Liver (tissue), 9 donors: ENCODE results near the gene CHN2. TPM values are rescaled to one million over a fixed set of nuclear protein-coding genes. Genes with fewer than 3 reads are reported as not detected.
A peak's percentile ranks its signal among the peaks of the same experiment; 100 is the strongest.

Source experiments
- DNase-seq: peaks from one replicate; pipeline ENCODE4 v3.0.0-alpha.2; 2017; ENCODE audit warnings: low spot score
- H3K27ac ChIP-seq, 2 donors: one replicate each; pipeline ENCODE4 v1.7.0; 2013; ENCODE audit warnings: inconsistent platforms in 2 of 2, low read length in 2 of 2, control low read depth in 1 of 2, low read depth in 1 of 2, mild to moderate bottlenecking in 1 of 2
- H3K27me3 ChIP-seq, 4 donors: one replicate each; pipeline versions ENCODE4 v1.6.1 to v1.7.0; 2013; ENCODE audit warnings: low read length in 3 of 4, inconsistent platforms in 1 of 4, mild to moderate bottlenecking in 1 of 4, moderate library complexity in 1 of 4; ENCODE audit not compliant: control insufficient read depth in 4 of 4, insufficient read depth in 4 of 4
- H3K36me3 ChIP-seq, 4 donors: one replicate each; pipeline versions ENCODE4 v1.6.1 to v1.7.0; 2013; ENCODE audit warnings: low read length in 3 of 4, mild to moderate bottlenecking in 3 of 4, low read depth in 1 of 4, moderate library complexity in 1 of 4; ENCODE audit not compliant: control insufficient read depth in 4 of 4, insufficient read depth in 3 of 4
- H3K4me1 ChIP-seq, 4 donors: one replicate each; pipeline versions ENCODE4 v1.6.1 to v1.7.0; 2013; ENCODE audit warnings: low read length in 3 of 4, mild to moderate bottlenecking in 3 of 4, moderate library complexity in 1 of 4; ENCODE audit not compliant: control insufficient read depth in 4 of 4, insufficient read depth in 4 of 4
- H3K4me3 ChIP-seq, 3 donors: one replicate each; pipeline versions ENCODE4 v1.6.1 to v1.7.0; 2013; ENCODE audit warnings: low read length in 3 of 3, control low read depth in 1 of 3, low read depth in 1 of 3, mild to moderate bottlenecking in 1 of 3
- H3K9ac ChIP-seq, 2 donors: one replicate each; pipeline ENCODE4 v1.7.0; 2013; ENCODE audit warnings: low read length in 2 of 2, mild to moderate bottlenecking in 2 of 2, moderate library complexity in 2 of 2, control low read depth in 1 of 2, low read depth in 1 of 2
- H3K9me3 ChIP-seq, 4 donors: one replicate each; pipeline versions ENCODE4 v1.6.1 to v1.7.0; 2013; ENCODE audit warnings: low read length in 3 of 4; ENCODE audit not compliant: control insufficient read depth in 4 of 4
- ATF3 ChIP-seq: IDR thresholded peaks from 2 replicates; pipeline ENCODE4 v1.6.1; 2016; ENCODE audit warnings: antibody characterized with exemption
- CTCF ChIP-seq: fragments of 150-350 bp; IDR thresholded peaks from 2 replicates; pipeline ENCODE4 v1.5.1; 2017; ENCODE audit warnings: improper control_type of control experiment, low read depth, low read length; ENCODE audit not compliant: missing input control
- EGR1 ChIP-seq, 2 donors: IDR thresholded peaks; 2 replicates each; pipeline ENCODE4 v1.6.1; 2016 to 2018; ENCODE audit warnings: antibody characterized with exemption in 2 of 2, low read depth in 2 of 2
- FOXA1 ChIP-seq: IDR thresholded peaks from 2 replicates; pipeline ENCODE4 v1.6.1; 2016; ENCODE audit warnings: antibody characterized with exemption
- FOXA2 ChIP-seq: IDR thresholded peaks from 2 replicates; pipeline ENCODE4 v1.6.1; 2016; ENCODE audit warnings: antibody characterized with exemption
- GABPA ChIP-seq, 2 donors: IDR thresholded peaks in 1 of 2; conservative IDR thresholded peaks in 1 of 2; 2 replicates each; pipeline ENCODE4 v1.6.1; 2016; ENCODE audit warnings: antibody characterized with exemption in 2 of 2, mild to moderate bottlenecking in 1 of 2, moderate library complexity in 1 of 2
- HNF4A ChIP-seq, 2 donors: conservative IDR thresholded peaks; 2 replicates each; pipeline ENCODE4 v1.6.1; 2016; ENCODE audit warnings: antibody characterized with exemption in 2 of 2, mild to moderate bottlenecking in 2 of 2
- HNF4G ChIP-seq: IDR thresholded peaks from 2 replicates; pipeline ENCODE4 v1.6.1; 2016; ENCODE audit warnings: antibody characterized with exemption
- JUND ChIP-seq, 2 donors: IDR thresholded peaks; 2 replicates each; pipeline ENCODE4 v1.6.1; 2016; ENCODE audit warnings: antibody characterized with exemption in 2 of 2
- MAX ChIP-seq: IDR thresholded peaks from 2 replicates; pipeline ENCODE4 v1.6.1; 2016; ENCODE audit warnings: antibody characterized with exemption
- NR2F2 ChIP-seq: IDR thresholded peaks from 2 replicates; pipeline ENCODE4 v1.6.1; 2016; ENCODE audit warnings: antibody characterized with exemption
- RAD21 ChIP-seq, 2 donors: IDR thresholded peaks; 2 replicates each; pipeline ENCODE4 v1.6.1; 2016; ENCODE audit warnings: antibody characterized with exemption in 2 of 2, mild to moderate bottlenecking in 2 of 2
- REST ChIP-seq: IDR thresholded peaks from 2 replicates; pipeline ENCODE4 v1.6.1; 2016; ENCODE audit warnings: antibody characterized with exemption, mild to moderate bottlenecking
- RXRA ChIP-seq, 2 donors: IDR thresholded peaks; 2 replicates each; pipeline ENCODE4 v1.6.1; 2017 to 2018; ENCODE audit warnings: antibody characterized with exemption in 2 of 2, mild to moderate bottlenecking in 1 of 2
- SP1 ChIP-seq: IDR thresholded peaks from 2 replicates; pipeline ENCODE4 v1.6.1; 2018; ENCODE audit warnings: antibody characterized with exemption, mild to moderate bottlenecking
- TAF1 ChIP-seq: conservative IDR thresholded peaks from 2 replicates; pipeline ENCODE4 v1.6.1; 2016; ENCODE audit warnings: antibody characterized with exemption, mild to moderate bottlenecking
- YY1 ChIP-seq: IDR thresholded peaks from 2 replicates; pipeline ENCODE4 v1.6.1; 2016; ENCODE audit warnings: antibody characterized with exemption, mild to moderate bottlenecking
- ZBTB33 ChIP-seq: IDR thresholded peaks from 2 replicates; pipeline ENCODE4 v1.6.1; 2016; ENCODE audit warnings: antibody characterized with exemption
- WGBS: extraction: QIAGEN DNeasy Blood & Tissue Kit; methylation state at CpG from one replicate; pipeline ENCODE4 v1.1.7; 2013; 5-methylcytosine and 5-hydroxymethylcytosine counted together
- polyA plus RNA-seq, 2 donors: library from polyadenylated mRNA; stranded (reverse) in 1 of 2; unstranded in 1 of 2; fragments of 200-250 nt in 1 of 2; fragments of >200 nt in 1 of 2; fragmentation: Nextera tagmentation in 1 of 2; extraction: Ambion mirVana in 1 of 2; gene quantifications; one replicate each; pipeline versions ENCODE4 v1.2.1 to v1.2.3, GENCODE V29; 2013 to 2015
- total RNA-seq, 2 donors: library from RNA; depleted of rRNA; stranded (reverse); fragments of >200 nt; gene quantifications; one replicate each; pipeline ENCODE4 v1.2.3, GENCODE V29; 2014
- donor health status: healthy.
- donor health status: healthy.
- donor health status: healthy.
- donor health status: healthy.
- donor health status: healthy.

CHN2 gene
- total and polyA plus RNA-seq, 4 donors = 8.3 to 25.4 (median 17.8) TPM

- TF ChIP-seq YY1 (peak; percentile 32), CTCF (no peak), ZBTB33 (no peak), EGR1 (IDR thresholded peaks at IDR 0.05; ENCODE audit: low read depth in 2 of 2) (no peak), RAD21 (IDR thresholded peaks at IDR 0.05) (peak; percentile 29 to 38), GABPA (IDR thresholded peaks at IDR 0.05 in 1 of 2, conservative IDR thresholded peaks at IDR 0.05 in 1 of 2) (no peak), NR2F2 (no peak), SP1 (peak; percentile 85), TAF1 (no peak), ATF3 (peak; percentile 90), HNF4A (conservative IDR thresholded peaks at IDR 0.05) (peak; percentile 96), FOXA1 (peak; percentile 71), FOXA2 (peak; percentile 64), RXRA (IDR thresholded peaks at IDR 0.05) (peak; percentile 58 to 67), JUND (IDR thresholded peaks at IDR 0.05) (peak; percentile 97 to 98), REST (peak; percentile 34), HNF4G (peak; percentile 85), MAX (peak; percentile 40)
- Histone ChIP-seq H3K4me1 (peaks cover 0 to 28% (median 12%) of the 10 kb centered on the region in 4 donors), H3K9ac (no peak overlapping the region)
These were observed 277.0 kb downstream of the CHN2 start for GRCh38 chr7:29471444-29472138.

More at GRCh38 chr7:29471444-29472138, 277.0 kb downstream of the CHN2 start:
- no peak for DNase-seq
- H3K36me3 ChIP-seq = no peaks in the 10 kb centered on the region
- H3K9me3 ChIP-seq = no peaks in the 10 kb centered on the region
- H3K27me3 ChIP-seq = no peaks in the 10 kb centered on the region
- WGBS = 51% methylated on average over 13 of the region's 13 CpGs
- no peak overlapping the region for H3K4me3 ChIP-seq
- H3K27ac ChIP-seq = peak overlapping the region; percentile 75 to 84
